ACHN (cell line): Measurements from ENCODE around the gene IFT20.

ENCODE experiments used
- DNase-seq: peaks from one replicate; pipeline ENCODE4 v3.0.0-alpha.2; 2015
- in situ Hi-C: cut with HindIII; loops from 2 replicates; pipeline ENCODE4 v1.10.0; 2017; ENCODE audit warnings: low sequenced_read_pairs, low pct_ligation_motif_present, low pct_unique_long_range_greater_than_20kb

The IFT20 gene

DNA sequence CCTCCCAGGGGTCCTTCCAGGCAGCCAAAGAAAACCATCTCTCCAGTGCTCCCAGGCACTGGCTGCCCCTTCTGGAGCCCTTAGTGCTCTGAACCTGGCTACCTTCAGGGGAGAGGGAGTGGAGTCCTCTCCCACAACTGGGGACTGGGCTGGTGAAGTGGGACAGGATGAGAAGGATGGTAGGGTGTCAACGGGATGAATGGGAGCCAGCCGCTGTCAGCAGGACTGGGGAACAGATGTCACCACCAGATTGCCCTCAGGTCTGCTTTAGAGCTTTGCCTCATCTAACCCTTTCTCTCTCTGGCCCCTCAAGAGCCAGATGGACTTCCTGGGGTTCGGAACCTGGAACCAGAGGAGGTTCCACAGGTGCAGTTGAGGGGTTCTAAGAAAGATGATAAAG lies 30.2 kb upstream of the IFT20 start:
- no peak for DNase-seq
- in situ Hi-C loops, result no loop called here

DNA sequence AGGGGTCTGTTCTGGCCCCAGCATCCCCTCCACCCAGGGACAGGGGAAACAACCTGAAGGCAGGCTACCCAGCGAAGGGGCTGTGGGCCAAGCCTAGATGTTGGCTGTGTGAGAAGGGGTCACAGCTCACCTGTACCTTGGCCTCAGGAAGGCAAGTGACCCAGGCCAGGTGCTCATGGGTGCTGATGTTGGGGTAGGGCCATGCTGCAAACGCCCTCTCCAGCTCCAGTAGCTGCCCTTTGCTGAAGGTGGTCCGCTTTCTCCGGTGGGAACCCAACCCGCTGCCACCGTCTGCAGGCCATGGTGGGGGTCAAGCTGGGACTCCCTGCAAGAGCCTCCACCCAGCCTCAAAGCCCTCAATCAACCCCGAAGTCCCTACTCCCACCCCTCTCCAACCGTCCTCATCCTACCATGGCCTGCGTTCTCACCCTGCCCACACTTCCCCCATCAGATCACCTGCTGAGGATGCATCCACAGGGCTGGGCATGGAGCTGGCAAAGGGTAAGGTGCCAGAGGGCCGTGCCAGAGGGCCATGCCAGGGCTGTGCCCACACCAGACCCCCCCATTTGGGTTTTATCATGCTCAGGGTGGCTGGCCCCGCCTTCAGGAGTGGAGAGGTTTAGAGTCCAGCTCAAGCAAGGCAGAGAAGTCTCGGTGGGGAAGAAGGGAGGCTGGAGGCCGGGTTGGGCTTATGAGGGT lies 29.5 kb upstream of the IFT20 start, which contains the start of gene SEBOX:
Gene SEBOX, minus strand, starts transcription at position 535 of the 699 bp plus-strand sequence. Its CDS starts 48 bp downstream, at position 487.
- DNase-seq, result no peak
- in situ Hi-C loops, result no loop called here

DNA sequence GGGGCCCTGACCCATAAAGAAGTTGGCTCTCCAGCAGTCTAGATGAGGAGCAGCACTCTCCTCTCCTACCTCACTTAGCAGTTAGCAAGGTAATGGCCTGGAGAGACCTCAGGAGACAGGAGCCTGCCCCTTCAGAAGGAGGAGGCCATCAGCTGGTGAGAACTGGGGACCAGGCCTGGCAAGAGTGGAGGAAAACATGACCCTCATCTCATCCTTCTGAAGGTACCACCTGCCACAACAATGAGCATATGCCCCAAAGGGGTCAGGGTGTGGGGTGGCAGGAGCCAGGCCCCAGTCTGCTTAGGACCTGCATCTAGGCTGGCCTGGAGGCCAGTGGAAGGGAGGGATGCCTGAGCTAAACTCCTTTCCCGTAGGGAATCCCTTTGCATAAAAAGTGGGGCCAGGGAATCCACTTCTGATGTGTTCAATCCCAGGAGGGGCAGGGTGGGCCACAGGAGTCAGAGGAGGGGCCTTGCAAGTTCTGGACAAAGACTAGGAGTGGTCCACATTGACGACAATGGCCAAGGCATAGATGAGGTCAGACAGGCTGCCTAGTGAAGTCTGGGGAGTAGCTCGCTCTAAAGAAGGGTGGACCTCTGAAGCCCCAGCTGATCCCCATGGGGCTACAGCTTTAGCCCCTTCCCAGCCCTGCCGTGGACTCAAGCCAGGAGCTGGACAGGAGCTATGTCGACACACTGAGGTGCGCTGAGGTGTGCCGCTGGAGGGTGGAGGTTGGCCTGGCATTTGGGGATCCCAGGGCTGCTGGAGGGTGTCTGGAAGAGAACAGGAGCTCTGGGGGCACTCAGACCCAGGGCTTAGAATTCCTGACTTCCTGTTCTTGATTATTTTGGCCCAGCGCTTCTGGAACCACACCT lies 28.7 kb upstream of the IFT20 start:
- DNase-seq, result no peak
- in situ Hi-C loops, result no loop called here

DNA sequence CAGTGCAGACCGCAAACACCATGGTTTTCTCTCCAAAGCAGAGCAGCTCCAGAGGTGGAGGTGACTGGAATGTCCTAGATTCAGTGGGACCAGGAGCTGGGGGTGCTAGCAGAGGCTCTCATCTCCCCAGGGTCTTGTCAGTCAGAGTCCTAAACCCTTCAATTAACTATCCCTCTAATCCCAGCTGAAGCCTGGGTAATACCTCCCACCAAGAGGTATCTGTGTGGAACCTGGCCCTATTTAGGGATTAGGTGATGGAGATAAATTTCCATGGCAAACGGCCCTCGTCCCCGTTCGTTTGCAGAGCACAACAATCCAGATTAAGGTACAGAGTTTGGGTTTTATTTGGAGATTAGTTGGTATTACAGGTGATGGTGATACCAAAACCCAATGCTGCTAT lies 27.9 kb upstream of the IFT20 start:
- in situ Hi-C loops, result no loop called here

DNA sequence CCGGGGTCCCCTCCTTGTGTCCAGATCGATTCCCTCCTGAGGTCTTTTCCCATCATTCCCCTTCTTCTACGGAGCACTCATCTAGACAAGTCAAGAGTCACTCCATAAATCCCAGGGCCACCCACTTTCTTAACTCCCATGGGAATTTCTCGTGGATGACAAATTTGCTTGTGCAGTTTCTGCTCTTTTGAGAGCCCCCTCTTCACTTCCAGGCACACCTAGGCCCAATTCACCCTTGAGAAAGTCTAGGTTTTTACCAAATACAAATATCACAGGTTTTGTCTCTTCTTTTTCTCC lies 22.6 kb upstream of the IFT20 start:
- DNase-seq, result peak; percentile 18
- in situ Hi-C loops, result no loop called here

More for the DNA sequence above, 27.9 kb upstream of the IFT20 start:
- no peak for DNase-seq

DNA sequence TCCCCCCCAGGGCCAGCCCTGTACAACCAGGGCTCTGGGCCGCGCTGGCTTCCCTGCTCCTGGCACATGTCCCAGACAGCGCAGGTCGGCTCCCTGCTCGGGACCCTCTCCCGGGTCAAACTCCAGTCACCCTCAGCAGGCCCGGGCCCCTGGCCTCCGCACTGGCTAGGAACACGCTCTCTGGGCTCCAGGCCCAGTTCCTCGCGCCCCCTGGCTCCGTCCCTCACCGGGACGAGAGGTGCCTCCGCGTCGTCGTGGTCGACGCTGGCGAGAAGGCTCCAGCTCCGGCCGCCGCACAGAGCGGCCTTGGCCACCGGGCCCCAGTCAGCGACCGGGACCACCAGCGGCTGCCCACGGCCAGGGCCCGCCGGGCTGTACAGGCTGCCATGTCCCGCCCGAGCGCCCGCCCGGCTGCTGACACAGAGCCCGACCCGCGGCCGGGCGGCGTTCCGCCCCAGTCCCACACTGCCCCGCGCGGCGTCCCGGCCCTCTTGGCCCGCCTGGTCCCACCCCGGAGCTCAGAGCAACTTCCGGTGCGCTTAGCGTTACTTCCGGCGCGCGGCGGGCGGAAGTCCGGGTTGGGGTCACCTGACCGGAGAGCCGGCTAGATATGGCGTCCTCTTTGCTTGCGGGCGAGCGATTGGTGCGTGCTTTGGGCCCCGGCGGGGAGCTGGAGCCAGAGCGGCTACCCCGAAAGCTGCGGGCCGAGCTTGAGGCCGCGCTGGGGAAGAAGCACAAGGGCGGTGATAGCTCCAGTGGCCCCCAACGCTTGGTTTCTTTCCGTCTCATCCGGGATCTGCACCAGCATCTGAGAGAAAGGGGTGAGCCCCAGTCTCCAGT lies 22.0 kb upstream of the IFT20 start, which contains the start of gene POLDIP2:
Gene POLDIP2, minus strand, starts transcription at position 467 of the 840 bp plus-strand sequence. Its CDS starts 79 bp downstream, at position 388.
- in situ Hi-C loops, result no loop called here
- DNase-seq, result peak; percentile 96

DNA sequence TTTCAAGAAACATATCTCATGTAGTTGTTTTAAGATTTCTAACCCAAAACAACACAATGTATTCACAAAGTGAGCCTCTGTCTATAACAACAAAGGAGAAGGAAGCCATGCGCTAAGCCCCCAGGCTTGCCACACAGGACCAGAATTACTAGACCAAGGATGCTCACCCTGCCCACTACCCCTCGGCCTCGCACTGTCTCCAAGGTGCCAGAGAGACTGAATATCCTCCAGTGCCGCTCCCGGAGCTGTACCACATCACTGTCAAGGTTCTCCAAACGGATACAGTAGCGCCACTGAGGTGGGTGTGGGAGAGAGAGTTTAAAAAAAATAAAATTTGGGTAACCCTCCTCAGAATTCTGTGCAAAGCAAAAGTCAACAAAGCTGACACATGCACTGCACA lies 15.0 kb upstream of the IFT20 start:
- no peak for DNase-seq
- in situ Hi-C loops, result no loop called here

DNA sequence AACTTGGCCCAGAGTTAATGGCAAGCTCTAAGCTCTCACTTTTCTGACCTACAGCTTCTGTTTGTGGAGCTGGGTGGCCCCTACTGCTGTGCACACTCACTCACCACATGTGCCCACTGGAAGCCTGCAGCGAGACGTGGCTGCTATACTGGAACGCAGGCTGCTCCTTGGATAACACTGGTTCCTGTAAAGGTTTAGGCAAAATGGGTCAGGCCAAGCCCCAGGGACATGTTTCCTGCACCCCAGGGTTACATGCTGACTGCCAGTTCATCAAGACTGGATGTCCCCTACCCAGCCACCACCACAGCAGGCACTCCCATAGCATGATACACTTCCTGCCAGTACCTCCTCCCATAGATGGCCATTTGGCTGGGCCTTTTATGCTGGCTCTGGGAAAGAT lies 13.7 kb upstream of the IFT20 start:
- in situ Hi-C loops, result no loop called here
- no peak for DNase-seq

DNA sequence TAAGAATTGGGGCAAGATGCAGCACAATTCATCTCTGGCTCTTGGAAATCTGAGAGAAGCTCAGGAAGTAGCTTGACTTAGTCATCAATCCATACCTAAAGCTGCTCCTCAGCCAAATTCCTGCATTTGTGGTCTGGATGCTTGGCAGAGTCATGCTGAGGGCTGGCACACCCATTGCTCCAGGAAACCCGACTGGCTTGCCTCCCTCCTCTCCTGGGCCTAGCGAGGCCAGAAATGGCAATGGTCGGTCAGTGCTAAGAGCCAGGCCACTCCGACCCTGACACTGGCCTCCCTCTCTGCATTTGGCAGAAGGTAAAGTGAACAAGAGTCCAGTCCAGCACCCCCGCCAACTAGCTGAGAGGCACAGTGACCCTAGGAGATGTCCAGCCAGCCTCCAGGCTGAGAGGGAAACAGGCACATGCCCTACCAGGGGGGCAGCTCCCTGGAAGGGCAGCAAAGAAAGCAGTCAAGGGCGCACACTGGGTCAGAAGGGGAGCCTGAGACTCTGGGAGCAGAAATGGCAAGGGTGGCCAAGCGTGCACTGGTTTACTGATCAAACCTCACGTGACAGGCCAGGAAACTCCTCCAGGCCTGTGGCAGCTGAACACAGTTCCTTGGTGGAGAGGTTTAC lies 12.1 kb upstream of the IFT20 start:
- in situ Hi-C loops, result no loop called here
- peak; percentile 98 for DNase-seq

DNA sequence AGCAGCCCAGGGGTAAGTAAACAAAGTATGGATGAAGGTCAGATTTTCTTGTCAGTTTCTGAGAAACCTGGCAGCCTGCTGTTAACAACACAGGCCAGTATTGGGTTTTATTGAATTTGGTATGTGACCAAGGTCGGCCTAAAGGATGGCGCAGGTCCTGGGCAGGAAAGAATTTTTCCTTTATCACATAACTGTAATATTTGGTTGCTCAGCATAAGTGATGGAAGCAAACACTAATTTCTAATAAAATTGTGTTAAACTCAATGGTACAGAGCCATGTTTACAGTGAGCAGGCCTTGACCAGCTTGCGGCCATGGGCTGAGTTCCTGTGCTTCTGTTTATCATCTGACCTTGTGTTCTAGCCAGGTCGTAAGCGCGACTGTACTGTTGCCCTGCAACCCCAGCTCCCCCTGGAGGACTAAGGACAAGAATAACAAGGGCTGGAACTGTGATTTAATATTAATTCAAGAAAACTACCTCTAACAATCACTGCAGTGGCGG lies 11.5 kb upstream of the IFT20 start:
- in situ Hi-C loops, result no loop called here
- no peak for DNase-seq

DNA sequence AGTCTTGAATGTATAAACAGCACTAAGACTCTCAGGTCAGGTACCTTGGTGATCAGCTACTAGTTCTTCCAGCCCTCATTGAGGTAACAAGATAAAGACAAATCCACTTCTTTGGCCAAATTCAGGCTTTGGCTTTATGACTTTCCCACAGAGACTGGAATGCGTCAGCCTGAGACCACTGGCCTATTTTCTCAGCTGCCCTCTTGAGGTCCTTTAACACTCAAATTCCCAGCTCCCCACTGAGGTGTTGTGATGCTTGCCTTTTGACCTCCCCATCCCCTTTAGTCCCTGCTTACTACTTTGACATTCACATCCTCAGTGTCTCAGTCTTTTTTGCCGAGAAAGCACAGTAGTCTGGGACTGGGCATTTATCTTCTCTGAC lies 10.9 kb upstream of the IFT20 start:
- in situ Hi-C loops, result no loop called here

DNA sequence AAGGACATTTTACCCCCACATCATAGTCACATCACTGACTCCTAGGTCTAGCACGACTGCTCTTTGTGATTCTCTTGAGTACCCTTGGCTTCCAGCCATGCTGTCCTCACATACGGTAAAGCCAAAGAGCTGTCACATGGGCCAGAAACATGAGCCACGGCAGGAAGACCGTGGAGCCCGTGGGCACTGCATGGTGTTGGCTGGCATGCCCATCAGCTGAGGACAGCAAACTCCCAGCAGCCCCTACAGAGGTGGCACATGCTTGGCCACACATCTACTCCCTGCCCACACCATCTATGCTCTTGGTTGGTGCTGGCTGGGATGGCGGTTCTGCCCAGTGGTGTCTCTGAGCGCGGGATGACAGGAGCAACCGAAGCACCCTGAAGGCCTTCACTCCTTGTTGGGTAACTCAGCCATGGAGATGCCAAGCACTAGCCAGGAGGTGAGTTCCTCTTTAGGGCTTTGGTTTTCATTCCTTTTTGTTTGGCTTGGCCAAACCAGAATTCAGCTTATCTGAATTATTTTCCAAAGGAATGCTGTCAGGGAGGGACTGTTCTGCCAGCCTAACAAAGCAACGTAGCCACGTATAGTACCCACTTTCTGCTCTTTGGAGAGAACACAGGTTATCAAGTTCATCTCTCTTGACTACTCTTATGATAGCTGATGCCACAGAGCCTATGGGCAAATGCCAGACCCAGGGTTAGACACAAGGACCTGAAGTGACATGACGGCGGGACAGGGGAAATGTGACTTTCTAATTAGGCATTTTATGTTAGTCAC lies 10.3 kb upstream of the IFT20 start:
- peak; percentile 13 for DNase-seq
- in situ Hi-C loops, result no loop called here

More for the DNA sequence above, 10.9 kb upstream of the IFT20 start:
- no peak for DNase-seq

DNA sequence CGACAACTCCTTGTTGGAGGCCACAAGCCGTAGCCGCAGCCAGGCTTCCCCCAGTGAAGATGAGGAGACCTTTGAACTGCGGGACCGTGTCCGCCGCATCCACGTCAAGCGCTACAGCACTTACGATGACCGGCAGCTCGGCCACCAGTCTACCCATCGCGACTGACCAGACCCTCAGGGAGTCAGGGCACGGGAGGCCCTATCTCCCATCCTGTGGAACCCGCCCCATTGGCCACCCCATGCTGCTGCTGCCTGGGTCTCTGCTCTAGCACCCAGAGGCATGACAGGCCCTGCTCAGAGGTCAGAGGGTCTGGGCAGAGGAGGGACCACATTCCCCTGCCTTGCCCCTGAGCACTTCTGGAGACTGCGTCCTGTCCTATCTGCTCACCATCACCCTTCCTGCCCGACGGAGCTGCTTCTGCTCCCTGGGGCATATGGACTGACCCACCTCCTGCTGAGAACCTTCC lies 9.2 kb upstream of the IFT20 start:
- in situ Hi-C loops, result no loop called here
- DNase-seq, result no peak

DNA sequence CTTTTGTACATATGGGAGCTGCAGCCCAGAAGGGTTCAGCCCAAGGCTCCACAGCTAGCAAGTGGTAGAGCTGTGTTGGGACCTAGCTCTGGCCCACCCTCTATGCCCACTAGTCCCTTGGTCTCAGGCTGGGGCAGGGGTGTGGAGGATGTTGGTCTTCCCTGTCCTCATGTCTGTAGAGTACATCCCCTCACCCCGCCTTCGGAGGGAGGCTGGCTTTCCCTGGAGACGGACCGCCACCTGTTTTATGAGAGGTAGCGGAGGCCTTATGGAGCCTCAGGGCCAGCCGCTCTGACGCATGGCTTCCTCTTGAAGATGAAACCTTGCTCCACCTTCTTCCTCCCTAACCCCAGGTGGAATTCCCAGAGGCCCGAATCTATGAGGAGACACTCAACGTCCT lies 8.7 kb upstream of the IFT20 start:
- in situ Hi-C loops, result no loop called here

DNA sequence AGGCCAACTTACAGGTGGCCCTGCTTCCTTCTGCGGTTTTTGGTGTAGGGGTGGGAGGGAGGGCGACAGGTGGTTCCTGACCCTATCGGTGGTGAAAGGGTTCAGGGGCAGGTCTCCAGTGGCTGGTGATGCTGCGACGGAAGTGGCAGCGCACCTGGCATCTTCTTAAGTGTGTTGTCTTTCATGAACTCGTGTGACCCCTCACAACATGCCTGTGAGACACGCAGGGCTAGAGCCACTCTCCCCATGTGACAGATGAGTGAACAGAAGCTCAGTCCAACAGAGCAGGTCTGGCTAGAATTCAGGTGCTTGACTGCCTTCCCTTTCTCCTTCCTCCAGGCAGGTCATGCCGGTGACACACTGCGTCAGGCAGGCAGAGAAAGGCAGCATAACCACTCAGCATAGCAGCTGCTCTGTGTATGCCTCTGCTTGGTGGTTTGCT lies 8.2 kb upstream of the IFT20 start:
- no peak for DNase-seq
- in situ Hi-C loops, result no loop called here

More for the DNA sequence above, 8.7 kb upstream of the IFT20 start:
- DNase-seq, result no peak

DNA sequence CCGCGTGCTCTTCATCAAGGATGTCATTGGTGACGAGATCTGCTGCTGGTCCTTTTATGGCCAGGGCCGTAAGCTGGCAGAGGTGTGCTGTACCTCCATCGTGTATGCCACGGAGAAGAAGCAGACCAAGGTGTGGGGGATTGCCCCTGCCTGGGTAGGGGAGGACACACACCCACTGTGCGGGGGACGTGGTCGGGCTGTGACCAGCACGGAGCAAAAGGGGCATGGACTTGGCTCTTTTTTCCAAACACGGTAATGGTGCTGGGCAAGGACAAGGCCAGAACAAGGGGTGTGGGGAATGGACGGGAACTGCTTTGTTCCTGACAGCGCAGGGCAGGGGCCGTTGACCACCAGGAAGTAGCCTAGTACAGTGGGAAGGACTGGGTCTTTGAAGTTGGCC lies 7.0 kb upstream of the IFT20 start:
- no peak for DNase-seq
- in situ Hi-C loops, result no loop called here

DNA sequence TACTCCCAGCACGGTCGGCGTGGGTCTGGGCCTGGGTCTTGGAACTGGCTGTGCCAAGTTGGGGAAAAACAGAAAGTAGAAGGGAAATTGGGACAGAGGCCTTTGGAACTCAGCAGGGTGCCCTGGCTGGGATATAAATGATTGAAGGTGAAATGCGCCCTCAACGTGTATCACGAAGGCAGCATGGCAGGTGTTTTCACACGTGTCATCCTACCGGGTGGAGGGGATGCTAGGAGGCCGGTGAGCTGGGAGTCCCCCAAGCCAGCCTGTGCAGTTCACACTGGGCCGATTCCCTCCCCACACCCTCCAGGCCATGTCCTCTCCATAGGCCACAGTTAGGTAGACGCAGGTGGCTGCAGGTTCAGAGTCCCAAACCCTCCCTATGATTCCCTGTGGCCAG lies 6.2 kb upstream of the IFT20 start:
- DNase-seq, result no peak
- in situ Hi-C loops, result no loop called here

DNA sequence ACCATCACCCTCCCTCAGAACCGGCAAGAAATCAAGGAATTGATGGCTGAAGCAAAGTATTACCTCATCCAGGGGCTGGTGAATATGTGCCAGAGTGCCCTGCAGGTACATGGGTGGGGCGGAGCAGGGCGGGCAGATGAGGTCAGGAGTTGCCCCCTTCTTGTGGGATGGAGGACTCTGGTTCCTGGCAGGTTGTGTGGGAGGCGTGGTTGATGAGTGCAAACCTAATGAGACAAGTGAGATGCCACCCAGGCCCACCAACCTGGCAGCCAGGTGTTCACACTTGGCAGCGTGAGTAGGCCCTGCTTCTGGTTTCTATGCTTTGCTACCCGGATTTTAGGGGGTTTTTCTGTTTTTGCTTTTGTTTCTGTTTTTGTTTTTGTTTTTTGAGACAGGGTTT lies 5.1 kb upstream of the IFT20 start:
- in situ Hi-C loops, result no loop called here
- DNase-seq, result no peak
